DMS114 treated with DMSO at 0.1 percent for 48 hours (cell line): ENCODE measurements around the gene IRF1.

Experiments
- DNase-seq: peaks from one replicate; lab custom pipeline; 2025; ENCODE audit not compliant: unreplicated experiment; lab: John Stamatoyannopoulos, UW

The IRF1 gene

DNA sequence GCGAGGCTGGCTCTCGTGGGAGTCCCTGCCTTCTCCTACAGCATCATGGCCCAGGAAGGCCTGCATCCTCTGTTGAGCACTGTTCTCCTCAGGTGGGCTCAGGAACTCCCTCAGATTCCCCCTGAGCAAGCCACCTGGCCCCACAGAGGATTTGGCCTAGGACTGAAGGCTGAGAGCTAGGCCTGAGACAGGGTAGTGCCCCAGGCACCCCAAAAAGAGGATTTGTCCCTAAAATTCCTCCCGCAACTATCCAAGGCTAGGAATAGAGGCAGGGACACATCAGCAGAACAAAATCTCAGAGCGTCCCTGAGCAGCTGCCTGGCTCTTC lies 11.0 kb upstream of the IRF1 start:
- no peak for DNase-seq

- DNase-seq: peak; percentile 24
Observed at GRCh38 chr5:132500931-132501628, 10.5 kb upstream of the IRF1 start.

DNA sequence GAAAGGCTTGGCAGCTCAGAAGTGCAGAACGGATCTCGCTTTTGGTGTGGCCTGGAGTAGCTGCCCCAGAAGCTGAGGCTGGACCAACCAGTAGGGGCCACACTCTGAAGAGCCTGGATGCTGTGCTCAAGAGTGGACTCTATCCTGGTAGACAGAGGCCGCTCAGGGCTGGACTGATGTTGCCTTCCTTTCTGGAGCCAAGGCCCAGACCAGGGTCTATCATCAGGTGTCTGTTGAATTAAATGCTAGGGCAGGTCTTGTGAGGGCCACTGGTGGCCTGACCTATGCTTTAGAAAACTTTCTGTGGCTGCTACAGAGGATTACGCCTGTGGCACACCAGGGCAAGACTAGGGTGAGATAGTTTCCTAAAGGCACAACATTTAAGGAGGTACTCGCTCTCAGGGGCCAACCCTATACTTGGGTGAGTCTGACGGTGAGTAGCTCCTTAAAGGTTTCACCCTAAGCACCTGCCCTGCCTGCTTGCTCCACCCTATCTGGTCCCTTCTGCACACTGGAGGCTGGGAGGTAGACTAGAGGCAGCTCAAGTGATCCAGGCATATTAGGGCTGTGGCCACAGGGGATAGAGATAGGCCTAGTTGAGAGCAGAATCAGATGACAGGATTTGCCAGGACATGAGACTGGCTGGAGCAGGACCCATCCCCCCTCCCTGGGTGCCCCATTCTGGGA lies 9.8 kb upstream of the IRF1 start:
- no peak for DNase-seq

DNA sequence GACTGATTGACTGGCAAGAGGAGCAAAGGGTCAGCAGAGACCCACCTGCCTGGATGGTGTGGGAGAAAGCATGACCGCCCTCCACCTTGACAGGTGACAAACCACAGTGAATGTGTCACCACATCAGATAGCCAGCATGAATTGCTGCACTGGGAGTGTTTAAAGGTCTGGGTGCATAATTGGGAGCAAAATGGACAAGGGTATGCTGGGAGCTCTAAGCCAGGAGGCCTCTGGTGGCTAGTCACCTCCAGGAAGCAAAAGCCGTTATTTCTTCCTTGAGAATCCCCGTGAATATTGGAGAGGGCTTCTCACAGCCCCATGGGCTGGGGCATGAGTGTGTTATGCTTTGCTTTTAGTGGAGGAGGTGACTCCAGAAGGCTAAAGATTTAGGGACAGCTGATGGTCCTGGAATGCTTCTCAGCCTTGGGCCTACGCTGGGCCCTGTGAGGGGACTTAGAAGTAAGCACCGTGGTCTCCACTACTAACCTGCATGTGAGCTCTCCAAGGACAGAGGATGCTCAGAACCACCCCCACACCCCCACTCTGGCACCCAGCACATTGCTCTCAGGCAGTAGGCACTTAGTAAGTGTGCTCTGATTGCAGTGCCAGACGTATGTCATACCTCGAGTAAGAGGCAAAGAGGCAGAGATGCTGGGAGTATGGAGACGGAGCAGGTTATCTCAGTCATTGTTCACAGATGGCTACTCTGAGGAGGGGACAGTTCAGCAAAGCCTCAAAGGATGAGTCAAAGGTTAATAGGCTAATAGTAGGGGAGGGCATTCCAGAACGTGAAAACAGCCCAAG lies 9.1 kb upstream of the IRF1 start:
- no peak for DNase-seq

GRCh38 chr5:132498686-132499271 lies 8.2 kb upstream of the IRF1 start:
- DNase-seq: no peak

- DNase-seq: no peak
Observed at GRCh38 chr5:132498152-132498551, 7.6 kb upstream of the IRF1 start.

DNA sequence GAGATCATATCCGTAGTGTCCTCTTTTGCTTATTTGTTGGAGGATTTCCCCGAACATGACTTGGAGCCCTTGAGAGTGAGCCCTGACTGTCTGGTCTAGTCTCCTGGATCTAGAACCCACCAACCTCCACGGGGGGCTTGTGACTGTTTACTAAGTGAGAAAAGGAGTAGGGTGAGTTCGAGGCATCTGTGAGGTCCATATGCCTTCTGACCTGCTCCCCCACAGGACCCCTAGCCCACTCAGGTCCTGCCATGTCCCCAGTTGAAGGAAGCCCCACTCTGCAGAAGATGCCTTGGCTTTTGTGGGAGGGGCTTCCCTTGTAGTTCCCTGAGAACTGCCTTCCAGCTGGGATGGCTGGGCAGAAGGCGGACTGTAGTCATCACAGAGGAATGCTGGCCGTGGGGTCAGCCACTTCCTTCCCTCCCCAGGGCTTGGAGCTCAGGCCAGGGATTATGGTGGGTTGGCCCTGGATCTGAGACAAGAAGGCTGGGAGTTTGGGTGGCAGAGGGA lies 7.0 kb upstream of the IRF1 start:
- no peak for DNase-seq

DNA sequence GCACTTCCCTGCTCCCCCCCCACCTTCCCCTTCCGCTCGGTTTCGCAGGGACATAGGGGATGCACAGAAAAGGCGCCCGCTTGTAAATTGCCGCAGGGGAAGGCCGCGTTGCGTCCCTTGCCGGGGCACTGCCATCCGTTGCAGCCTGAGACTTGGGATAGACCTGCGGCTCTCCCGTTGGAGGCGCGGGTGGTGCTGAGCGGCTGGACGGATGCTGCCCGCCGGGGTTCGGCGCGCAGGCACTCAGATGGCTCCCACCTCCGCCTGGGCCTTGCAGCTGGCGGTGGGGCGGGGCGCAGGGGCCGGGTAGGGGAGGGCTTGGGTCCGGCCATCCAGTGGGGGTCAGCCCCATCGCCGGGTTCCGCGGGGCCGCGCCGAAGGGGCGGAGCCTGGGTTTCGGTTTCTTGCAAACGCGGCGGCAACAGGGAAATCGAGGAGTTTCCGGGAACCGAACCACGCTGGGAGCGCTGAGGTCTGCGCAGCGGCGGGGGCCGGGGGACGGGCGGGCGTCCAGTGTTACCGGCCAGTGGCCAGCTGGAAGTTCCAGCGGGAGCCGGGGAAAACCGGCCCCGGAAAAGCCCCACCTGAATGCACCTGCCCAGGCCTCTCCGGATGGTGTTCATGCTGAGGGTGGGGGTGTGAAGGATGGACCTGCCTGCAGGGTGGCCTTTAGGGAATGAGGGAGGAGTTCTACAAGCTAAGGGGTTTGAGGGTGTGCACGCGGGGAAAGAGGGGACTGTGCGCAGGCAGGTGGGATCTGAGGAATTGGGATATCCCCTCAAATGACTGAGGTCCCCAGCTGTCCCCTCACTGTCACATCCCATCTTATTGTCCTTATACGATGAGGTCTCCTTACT lies 6.3 kb upstream of the IRF1 start:
- DNase-seq: peak; percentile 16

- no peak for DNase-seq
Observed at GRCh38 chr5:132496191-132496630, 5.6 kb upstream of the IRF1 start.

- peak; percentile 14 for DNase-seq
Observed at GRCh38 chr5:132495667-132496190, 5.2 kb upstream of the IRF1 start.

DNA sequence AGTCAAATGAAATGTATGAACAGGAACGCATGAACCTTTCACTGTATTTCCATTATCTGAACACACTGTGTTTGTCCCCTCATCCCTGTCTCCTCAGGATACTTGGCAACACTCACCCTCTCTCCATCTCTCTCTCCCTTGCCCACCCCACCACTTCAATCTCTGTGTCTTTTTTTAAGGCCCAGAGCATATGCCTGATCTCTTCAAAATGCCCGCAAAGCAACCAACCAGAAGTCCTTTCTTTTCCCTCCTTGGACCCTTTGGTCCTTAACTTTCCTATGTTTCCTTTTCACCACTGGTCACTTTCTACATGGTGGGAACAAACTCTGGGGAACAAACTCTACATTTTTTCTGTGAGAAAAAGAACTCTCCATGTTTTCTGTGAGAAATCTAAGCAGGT lies 3.2 kb upstream of the IRF1 start:
- DNase-seq: no peak

GRCh38 chr5:132493241-132493640 lies 2.7 kb upstream of the IRF1 start:
- DNase-seq: no peak

GRCh38 chr5:132492386-132493125 lies 2.0 kb upstream of the IRF1 start:
- DNase-seq: no peak

GRCh38 chr5:132491368-132492364 lies 1.1 kb upstream of the IRF1 start:
- no peak for DNase-seq

DNA sequence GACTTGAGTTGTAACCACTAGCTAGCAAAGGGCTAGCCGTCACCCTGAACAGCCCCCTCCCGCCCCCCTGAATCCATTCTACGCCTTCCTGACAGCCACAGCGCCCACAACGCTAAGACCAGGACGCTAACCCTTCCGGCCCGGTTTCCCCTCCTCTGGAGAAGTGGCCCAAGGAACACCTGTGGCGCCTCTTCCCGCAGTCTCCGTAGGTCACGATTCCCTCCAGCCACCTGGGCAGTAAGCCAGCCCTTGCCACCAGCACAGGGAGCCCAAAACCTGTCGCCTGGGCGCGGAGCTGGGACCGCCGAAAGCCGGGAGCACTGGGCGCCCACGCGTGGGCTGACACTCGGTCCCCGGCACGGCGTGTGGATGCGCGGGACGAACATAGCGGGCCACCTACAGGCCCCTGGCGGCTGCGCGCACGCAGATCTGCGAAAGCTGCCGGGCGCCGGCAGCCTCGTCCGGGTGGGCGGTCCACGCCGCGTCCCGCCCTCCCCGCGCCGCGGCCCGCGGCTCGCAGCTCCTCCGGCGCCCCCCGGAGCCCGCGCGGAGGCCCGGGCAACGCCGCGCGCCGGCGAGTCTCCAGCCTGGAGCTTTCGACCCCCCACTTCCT lies 596 bp downstream of the IRF1 start:
- no peak for DNase-seq

DNA sequence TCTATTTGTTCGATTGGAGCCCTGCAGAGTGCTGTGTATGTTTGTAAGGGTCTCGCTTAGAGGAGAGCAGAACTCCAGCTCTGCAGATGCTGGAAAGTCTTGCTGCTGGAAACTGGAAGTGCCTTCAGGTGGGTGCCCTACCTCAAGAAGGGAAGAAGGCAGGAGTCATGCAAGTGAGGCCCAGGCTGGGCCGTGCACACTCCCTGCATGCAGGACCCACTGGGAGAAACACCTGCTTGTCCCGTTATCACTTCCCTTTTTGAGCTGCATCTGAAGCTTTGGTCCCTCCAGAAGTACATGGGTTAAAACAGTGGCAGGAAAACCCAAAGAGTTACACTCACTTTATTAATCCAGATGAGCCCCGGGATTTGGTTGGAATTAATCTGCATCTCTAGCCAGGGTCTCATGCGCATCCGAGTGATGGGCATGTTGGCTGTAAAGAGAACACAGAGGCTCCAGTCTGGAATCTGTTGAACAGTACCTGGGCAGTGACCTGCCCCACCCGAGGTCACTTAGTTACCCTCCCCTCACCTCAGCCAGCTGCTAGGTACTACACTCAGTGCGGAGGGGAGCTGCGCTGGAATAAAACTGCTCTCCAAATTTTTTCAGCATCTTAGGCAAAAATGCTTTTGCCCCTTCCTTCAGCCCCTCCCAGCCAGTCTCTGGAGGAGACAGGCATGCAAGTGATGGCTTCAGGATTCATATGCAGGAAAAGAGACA lies 1.4 kb downstream of the IRF1 start:
- DNase-seq: no peak

DNA sequence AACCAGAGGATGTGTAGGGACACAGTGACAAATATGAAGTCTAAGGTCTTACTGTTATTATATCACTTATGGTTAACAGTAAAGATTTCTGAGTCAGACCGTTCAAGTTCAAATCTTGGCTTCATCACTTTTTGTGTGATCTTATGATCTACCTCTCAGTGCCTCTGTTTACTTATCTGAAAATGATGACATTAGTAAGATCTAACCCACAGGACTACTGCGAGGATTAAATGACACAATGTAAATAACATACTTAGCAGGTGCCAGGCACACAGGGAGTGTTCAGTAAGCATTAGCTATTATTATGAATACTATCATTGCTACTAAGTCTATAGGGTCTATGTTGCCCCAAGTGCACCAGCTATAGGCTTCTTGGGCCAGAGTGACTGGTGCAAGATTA lies 2.0 kb downstream of the IRF1 start:
- no peak for DNase-seq
